Uterus (tissue), 4 donors: Measurements from ENCODE around the gene CFAP119. TPM values are rescaled to one million over a fixed set of nuclear protein-coding genes. Genes with fewer than 3 reads are reported as not detected.

ENCODE experiments used
- DNase-seq, 2 donors: peaks; one replicate each; pipeline ENCODE4 v3.0.0-alpha.2; 2019 to 2020
- H3K27ac ChIP-seq, 2 donors: fragments of 200-600 bp; sonication (generic); 1 replicate in 1 of 2; 2 replicates in 1 of 2; pipeline ENCODE4 v1.5.1; 2016 to 2018
- H3K27me3 ChIP-seq, 2 donors: fragments of 200-600 bp; sonication (generic); one replicate each; pipeline ENCODE4 v1.5.1; 2018 to 2019; ENCODE audit warnings: control low read depth in 1 of 2
- H3K36me3 ChIP-seq, 2 donors: fragments of 200-600 bp; sonication (generic); one replicate each; pipeline ENCODE4 v1.5.1; 2019; ENCODE audit warnings: control low read depth in 1 of 2
- H3K4me1 ChIP-seq, 2 donors: fragments of 200-600 bp; sonication (generic); one replicate each; pipeline ENCODE4 v1.5.1; 2018 to 2019; ENCODE audit warnings: control low read depth in 1 of 2
- H3K4me3 ChIP-seq, 2 donors: fragments of 200-600 bp; sonication (generic); 1 replicate in 1 of 2; 2 replicates in 1 of 2; pipeline ENCODE4 v1.5.1; 2018 to 2019; ENCODE audit warnings: mild to moderate bottlenecking in 1 of 2
- H3K9me3 ChIP-seq, 2 donors: fragments of 200-600 bp; sonication (generic); one replicate each; pipeline ENCODE4 v1.5.1; 2019; ENCODE audit warnings: control low read depth in 1 of 2
- POLR2A ChIP-seq, 2 donors: fragments of 450-650 bp; IDR thresholded peaks; one replicate each; pipeline ENCODE4 v1.6.1; 2016; ENCODE audit warnings: antibody characterized with exemption in 2 of 2, mild to moderate bottlenecking in 1 of 2, moderate library complexity in 1 of 2
- intact Hi-C: fragments of 100-400 bp; cut with DNase I; formaldehyde crosslinking; loops from one replicate; pipeline ENCODE4 v1.15.1; 2023; ENCODE audit warnings: low total_unique reads
- total RNA-seq, 4 donors: library from RNA; depleted of rRNA in 3 of 4; stranded (reverse); fragments of >200 nt in 3 of 4; gene quantifications; one replicate each; pipeline versions ENCODE4 v1.1.0 to v1.2.4, GENCODE V29; 2014 to 2023
- TF ChIP-seq, protein P1 (sequence below), 4 experiments: fragments of 200-600 bp in 2 of 4; fragments of 450-650 bp in 2 of 4; sonication (generic) in 2 of 4; IDR thresholded peaks; one replicate each; pipeline ENCODE4 v1.5.1; 2016 to 2019; ENCODE audit warnings: antibody characterized with exemption in 4 of 4, mild to moderate bottlenecking in 2 of 4, moderate library complexity in 1 of 4
- donor health status: DM: yes; HTN: yes; CAD: no.

CFAP119 gene
- total RNA-seq, 4 donors from 2014 or later, result 4.1 to 9.1 TPM; not detected in 2

DNA sequence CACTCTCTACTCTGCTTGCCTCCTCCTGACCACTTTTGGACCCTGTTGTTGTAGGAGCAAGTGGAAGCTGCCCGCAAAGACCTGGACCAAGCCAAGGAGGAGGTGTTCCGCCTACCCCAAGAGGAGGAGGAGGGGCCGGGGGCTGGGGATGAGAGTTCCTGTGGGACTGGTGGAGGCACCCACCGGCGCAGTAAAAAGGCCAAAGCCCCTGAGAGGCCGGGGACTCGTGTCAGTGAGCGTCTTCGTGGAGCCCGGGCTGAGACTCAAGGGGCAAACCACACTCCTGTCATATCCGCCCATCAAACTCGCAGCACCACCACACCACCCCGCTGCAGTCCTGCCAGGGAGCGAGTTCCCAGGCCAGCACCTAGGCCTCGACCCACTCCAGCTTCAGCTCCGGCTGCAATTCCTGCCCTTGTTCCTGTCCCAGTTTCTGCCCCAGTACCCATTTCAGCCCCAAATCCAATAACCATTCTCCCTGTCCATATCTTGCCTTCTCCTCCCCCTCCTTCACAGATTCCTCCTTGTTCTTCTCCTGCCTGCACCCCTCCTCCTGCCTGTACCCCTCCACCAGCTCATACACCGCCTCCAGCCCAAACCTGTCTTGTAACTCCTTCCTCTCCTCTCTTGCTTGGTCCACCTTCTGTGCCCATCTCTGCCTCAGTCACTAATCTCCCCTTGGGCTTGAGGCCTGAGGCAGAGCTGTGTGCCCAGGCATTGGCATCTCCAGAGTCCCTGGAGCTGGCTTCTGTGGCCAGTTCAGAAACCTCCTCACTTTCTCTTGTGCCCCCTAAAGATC, 24.7 kb downstream of the CFAP119 start:
- no peak overlapping the region for H3K27ac ChIP-seq
- peaks cover 0 to 6% of the 10 kb centered on the region in 2 donors for H3K4me1 ChIP-seq
- no peaks in the 10 kb centered on the region for H3K9me3 ChIP-seq
- H3K36me3 ChIP-seq, result no peaks in the 10 kb centered on the region
- TF ChIP-seq POLR2A (IDR thresholded peaks at IDR 0.05), result no peak
- TF ChIP-seq, protein P1, sequence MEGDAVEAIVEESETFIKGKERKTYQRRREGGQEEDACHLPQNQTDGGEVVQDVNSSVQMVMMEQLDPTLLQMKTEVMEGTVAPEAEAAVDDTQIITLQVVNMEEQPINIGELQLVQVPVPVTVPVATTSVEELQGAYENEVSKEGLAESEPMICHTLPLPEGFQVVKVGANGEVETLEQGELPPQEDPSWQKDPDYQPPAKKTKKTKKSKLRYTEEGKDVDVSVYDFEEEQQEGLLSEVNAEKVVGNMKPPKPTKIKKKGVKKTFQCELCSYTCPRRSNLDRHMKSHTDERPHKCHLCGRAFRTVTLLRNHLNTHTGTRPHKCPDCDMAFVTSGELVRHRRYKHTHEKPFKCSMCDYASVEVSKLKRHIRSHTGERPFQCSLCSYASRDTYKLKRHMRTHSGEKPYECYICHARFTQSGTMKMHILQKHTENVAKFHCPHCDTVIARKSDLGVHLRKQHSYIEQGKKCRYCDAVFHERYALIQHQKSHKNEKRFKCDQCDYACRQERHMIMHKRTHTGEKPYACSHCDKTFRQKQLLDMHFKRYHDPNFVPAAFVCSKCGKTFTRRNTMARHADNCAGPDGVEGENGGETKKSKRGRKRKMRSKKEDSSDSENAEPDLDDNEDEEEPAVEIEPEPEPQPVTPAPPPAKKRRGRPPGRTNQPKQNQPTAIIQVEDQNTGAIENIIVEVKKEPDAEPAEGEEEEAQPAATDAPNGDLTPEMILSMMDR (IDR thresholded peaks at IDR 0.05), result no peak
- H3K4me3 ChIP-seq, result no peak overlapping the region
- no peak for DNase-seq
- intact Hi-C loops, result no loop called here
- H3K27me3 ChIP-seq, result no peaks in the 10 kb centered on the region

DNA sequence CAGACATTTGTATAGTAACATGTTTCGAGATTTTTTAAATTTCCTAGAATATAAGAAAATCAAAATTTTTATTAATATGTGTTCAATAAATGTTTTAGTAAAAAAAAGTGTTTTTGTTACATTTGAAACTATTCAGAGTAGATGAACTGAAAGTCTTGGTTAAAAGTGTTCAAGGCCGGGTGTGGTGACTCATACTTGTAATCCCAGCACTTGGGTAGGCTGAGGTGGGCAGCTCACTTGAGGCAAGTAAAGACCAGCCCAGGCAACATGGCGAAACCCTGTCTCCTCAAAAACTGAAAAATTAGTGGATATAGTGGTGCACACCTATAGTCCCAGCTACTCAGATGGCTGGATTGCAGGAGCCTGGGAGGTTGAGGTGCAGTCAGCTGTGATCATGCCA, 30.5 kb downstream of the CFAP119 start:
- H3K36me3 ChIP-seq, result no peaks in the 10 kb centered on the region
- H3K9me3 ChIP-seq, result no peaks in the 10 kb centered on the region
- no peak for DNase-seq
- no peaks in the 10 kb centered on the region for H3K27me3 ChIP-seq
- TF ChIP-seq, protein P1 (IDR thresholded peaks at IDR 0.05), result no peak
- TF ChIP-seq POLR2A (IDR thresholded peaks at IDR 0.05), result no peak
- no peak overlapping the region for H3K4me3 ChIP-seq
- no peak overlapping the region for H3K27ac ChIP-seq
- H3K4me1 ChIP-seq, result no peaks in the 10 kb centered on the region
- intact Hi-C loops, result no loop called here

DNA sequence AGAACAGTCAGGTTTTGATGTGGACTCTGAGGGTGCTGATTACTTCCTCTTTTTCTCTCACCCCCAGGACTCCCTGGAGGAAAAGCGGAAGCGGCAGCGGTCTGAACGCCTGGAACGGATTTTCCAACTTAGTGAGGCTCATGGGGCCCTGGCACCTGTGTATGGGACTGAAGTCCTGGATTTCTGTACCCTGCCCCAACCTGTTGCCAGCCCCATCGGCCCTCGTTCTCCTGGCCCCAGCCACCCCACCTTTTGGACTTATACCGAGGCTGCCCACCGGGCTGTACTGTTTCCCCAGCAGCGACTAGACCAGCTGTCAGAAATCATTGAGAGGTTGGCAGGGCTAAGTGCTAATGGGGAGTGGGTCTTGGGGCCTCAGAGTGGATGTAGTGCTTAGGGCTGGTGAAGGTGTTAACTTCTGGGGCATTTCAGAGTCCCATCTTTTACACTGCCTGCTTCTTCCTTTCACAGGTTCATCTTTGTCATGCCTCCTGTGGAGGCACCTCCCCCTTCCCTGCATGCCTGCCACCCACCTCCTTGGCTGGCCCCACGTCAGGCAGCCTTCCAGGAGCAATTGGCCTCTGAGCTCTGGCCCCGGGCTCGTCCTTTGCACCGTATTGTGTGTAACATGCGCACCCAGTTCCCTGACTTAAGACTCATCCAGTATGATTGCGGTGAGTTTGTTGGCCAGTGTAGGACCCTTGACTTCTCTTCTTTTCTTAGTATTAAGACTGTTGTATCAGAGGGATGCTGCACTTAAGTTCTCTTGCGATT, 32.8 kb downstream of the CFAP119 start:
- no peaks in the 10 kb centered on the region for H3K4me1 ChIP-seq
- H3K9me3 ChIP-seq, result no peaks in the 10 kb centered on the region
- TF ChIP-seq, protein P1 (IDR thresholded peaks at IDR 0.05), result no peak
- no peak for TF ChIP-seq POLR2A (IDR thresholded peaks at IDR 0.05)
- H3K27ac ChIP-seq, result no peak overlapping the region
- H3K36me3 ChIP-seq, result no peaks in the 10 kb centered on the region
- no peak overlapping the region for H3K4me3 ChIP-seq
- intact Hi-C loops, result no loop called here
- H3K27me3 ChIP-seq, result no peaks in the 10 kb centered on the region
- no peak for DNase-seq

DNA sequence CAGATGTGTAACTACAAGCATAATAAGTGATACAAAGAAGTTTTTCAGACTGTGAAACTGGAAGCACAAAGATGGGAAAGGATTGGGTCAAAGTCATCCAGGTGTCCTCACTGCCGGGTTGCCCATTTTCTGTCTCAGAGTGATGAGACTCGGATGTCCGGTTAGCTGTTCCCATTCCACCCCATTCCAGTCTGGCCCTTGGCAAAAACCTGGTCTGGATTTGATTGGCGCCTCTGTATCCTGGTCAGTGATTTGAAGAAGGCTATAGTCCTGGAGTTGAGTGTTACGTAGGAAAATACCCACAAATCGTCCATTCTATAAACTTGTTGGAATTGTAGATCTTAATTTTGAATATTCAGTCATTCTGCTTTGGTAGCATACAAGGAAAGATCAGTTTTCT, 33.5 kb downstream of the CFAP119 start:
- Histone ChIP-seq H3K36me3 (no peaks in the 10 kb centered on the region), H3K4me1 (no peaks in the 10 kb centered on the region), H3K27me3 (no peaks in the 10 kb centered on the region), H3K4me3 (no peak overlapping the region), H3K9me3 (no peaks in the 10 kb centered on the region), H3K27ac (no peak overlapping the region)
- TF ChIP-seq POLR2A (IDR thresholded peaks at IDR 0.05), result no peak
- TF ChIP-seq, protein P1 (IDR thresholded peaks at IDR 0.05), result no peak
- intact Hi-C loops, result no loop called here
- DNase-seq, result no peak

DNA sequence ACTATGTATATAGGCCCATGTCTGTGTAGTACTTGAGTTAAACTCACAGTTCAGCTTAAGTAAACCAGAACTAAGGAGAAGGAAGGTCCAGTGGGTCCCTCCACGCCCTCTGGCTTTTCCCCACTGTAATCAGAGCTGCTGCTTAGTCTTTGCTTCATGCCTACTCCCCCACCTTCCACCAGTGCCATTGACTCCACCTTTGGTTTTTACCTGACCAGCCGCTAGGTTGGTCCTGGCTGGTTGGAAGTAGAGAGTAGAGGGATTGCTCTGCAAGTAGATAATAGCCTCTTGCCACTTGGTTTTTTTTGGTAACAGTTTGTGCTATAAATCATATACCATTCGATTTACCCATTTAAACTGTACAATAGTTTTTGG, 36.5 kb downstream of the CFAP119 start:
- intact Hi-C loops, result no loop called here
- TF ChIP-seq, protein P1 (IDR thresholded peaks at IDR 0.05), result no peak
- TF ChIP-seq POLR2A (IDR thresholded peaks at IDR 0.05), result no peak
- H3K4me3 ChIP-seq, result no peak overlapping the region
- H3K4me1 ChIP-seq, result no peaks in the 10 kb centered on the region
- DNase-seq, result no peak
- H3K9me3 ChIP-seq, result no peaks in the 10 kb centered on the region
- no peak overlapping the region for H3K27ac ChIP-seq
- no peaks in the 10 kb centered on the region for H3K27me3 ChIP-seq
- no peaks in the 10 kb centered on the region for H3K36me3 ChIP-seq
